Measurements from ENCODE around the gene LCE1F. TPM values are rescaled to one million over a fixed set of nuclear protein-coding genes. Genes with fewer than 3 reads are reported as not detected.

The LCE1F gene
- total RNA-seq, 1 donor, result not detected

DNA sequence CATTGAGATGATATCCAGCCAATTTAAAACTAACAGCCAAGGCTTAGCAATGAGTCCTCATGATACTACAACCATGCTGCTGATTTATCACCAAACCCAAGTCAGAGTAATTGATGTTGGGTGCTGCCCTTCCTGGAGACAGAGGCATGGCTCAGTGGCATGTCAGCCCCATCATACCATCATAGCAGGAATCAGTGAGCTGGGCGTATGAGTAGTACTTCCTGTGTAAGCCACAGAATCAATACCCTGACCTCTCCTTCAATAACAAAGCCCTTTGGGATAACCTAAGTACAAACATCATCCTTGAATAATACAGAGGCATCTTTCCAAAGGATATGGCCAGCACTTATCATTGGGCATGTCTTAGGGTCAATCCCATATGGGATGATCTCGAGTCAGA, 8.2 kb downstream of the LCE1F start:
- H3K4me1 ChIP-seq (ENCODE audit: insufficient read depth, low read length), result no peaks in the 10 kb centered on the region
- no peak overlapping the region for H3K27ac ChIP-seq (ENCODE audit: low read depth, low read length)
- H2AFZ ChIP-seq (ENCODE audit: low read length), result no peak overlapping the region
- DNase-seq (ENCODE audit: insufficient read length, low spot score, missing footprints), result no peak
- no peaks in the 10 kb centered on the region for H3K36me3 ChIP-seq (ENCODE audit: insufficient read depth, low read length)
- H3K4me3 ChIP-seq (ENCODE audit: insufficient read depth, low read length), result no peak overlapping the region
- TF ChIP-seq, protein P1, sequence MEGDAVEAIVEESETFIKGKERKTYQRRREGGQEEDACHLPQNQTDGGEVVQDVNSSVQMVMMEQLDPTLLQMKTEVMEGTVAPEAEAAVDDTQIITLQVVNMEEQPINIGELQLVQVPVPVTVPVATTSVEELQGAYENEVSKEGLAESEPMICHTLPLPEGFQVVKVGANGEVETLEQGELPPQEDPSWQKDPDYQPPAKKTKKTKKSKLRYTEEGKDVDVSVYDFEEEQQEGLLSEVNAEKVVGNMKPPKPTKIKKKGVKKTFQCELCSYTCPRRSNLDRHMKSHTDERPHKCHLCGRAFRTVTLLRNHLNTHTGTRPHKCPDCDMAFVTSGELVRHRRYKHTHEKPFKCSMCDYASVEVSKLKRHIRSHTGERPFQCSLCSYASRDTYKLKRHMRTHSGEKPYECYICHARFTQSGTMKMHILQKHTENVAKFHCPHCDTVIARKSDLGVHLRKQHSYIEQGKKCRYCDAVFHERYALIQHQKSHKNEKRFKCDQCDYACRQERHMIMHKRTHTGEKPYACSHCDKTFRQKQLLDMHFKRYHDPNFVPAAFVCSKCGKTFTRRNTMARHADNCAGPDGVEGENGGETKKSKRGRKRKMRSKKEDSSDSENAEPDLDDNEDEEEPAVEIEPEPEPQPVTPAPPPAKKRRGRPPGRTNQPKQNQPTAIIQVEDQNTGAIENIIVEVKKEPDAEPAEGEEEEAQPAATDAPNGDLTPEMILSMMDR (IDR thresholded peaks at IDR 0.05; ENCODE audit: extremely low read depth, low read depth, low read length), result no peak
- no peaks in the 10 kb centered on the region for H4K20me1 ChIP-seq (ENCODE audit: insufficient read depth, low read length)
- H3K9me3 ChIP-seq (ENCODE audit: low read depth, low read length), result no peaks in the 10 kb centered on the region
- H3K79me2 ChIP-seq (ENCODE audit: insufficient read depth, low read length), result no peaks in the 10 kb centered on the region
- no peaks in the 10 kb centered on the region for H3K27me3 ChIP-seq (ENCODE audit: insufficient read depth, low read length)
- H3K4me2 ChIP-seq (ENCODE audit: insufficient read depth, low read length), result no peak overlapping the region

DNA sequence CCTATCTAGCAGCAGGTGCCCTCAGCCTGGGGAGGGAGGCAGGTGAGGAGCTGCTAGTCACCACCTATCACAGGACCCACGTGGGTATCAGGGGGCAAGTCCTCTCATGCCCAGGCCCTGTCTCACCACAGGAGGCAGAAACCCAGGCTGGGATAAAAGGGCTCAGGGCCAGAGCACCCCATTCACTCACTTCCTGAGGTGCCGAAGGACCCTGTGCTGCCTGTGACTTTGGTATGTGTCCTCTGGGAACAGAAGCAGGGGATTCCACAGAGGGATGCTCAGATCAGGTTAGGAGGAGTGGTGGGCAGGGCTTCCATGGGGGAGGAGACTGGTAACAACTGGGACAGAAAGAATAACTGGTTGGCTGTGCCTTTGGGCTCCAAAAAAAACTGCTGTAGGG, 11.1 kb downstream of the LCE1F start, which contains the start of gene LCE1E:
TSS of gene LCE1E (plus strand) at position 181 of the 400 bp plus-strand sequence. CDS start 1,043 bp downstream, outside the sequence.
- Histone ChIP-seq H3K4me2 (ENCODE audit: insufficient read depth, low read length) (no peak within 1 kb of the TSS), H3K27me3 (ENCODE audit: insufficient read depth, low read length) (no peaks in the 10 kb centered on the region), H2AFZ (ENCODE audit: low read length) (no peak within 1 kb of the TSS), H3K9me3 (ENCODE audit: low read depth, low read length) (no peaks in the 10 kb centered on the region), H4K20me1 (ENCODE audit: insufficient read depth, low read length) (no peaks in the 10 kb centered on the region), H3K4me3 (ENCODE audit: insufficient read depth, low read length) (no peak within 1 kb of the TSS), H3K36me3 (ENCODE audit: insufficient read depth, low read length) (no peaks in the 10 kb centered on the region), H3K79me2 (ENCODE audit: insufficient read depth, low read length) (no peaks in the 10 kb centered on the region), H3K27ac (ENCODE audit: low read depth, low read length) (no peak within 1 kb of the TSS), H3K4me1 (ENCODE audit: insufficient read depth, low read length) (no peaks in the 10 kb centered on the region)
- DNase-seq (ENCODE audit: insufficient read length, low spot score, missing footprints), result no peak
- TF ChIP-seq, protein P1 (IDR thresholded peaks at IDR 0.05; ENCODE audit: extremely low read depth, low read depth, low read length), result no peak

DNA sequence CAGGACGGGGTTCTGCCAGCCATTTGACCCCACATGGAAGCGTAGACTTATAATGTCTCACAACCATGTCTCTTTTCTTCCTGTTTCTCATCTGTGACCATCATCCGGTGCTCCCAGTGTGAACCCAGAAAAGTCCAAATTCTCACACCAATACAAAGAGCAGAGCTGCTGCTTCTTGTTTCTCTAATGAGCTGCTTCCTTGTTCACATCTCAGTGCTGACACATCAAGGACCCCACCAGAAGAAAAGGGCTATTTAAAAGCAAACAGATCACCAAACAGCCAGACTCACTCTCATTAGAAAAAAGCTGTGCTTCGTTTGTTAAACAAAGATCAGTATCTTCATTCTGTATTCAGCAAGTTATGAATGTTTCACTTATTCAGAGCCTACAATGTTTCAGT, 20.7 kb downstream of the LCE1F start:
- H3K4me2 ChIP-seq (ENCODE audit: insufficient read depth, low read length), result no peak overlapping the region
- H2AFZ ChIP-seq (ENCODE audit: low read length), result no peak overlapping the region

DNA sequence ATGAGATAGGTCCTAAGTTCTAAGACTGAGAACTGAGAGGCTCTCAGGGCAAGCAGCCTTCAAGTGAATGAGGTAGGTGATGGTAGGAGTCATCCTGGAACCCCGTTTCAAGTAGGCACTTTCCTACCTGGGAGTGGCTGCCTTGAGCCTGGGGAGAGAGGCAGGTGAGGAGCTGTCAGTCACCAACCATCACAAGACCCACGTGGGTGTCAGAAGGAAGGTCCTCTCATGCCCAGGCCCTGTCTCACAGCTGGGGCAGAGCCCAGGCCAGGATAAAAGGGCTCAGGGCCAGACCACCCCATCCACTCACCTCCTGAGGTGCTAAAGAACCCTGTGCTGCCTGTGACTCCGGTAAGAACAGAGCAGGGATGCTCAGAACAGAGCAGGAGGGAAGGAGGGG, 21.5 kb downstream of the LCE1F start, which contains the start of gene LCE1D:
TSS of gene LCE1D (plus strand) at position 301 of the 400 bp plus-strand sequence. CDS start 1,074 bp downstream, outside the sequence.
- no peaks in the 10 kb centered on the region for H4K20me1 ChIP-seq (ENCODE audit: insufficient read depth, low read length)
- no peaks in the 10 kb centered on the region for H3K36me3 ChIP-seq (ENCODE audit: insufficient read depth, low read length)
- no peak within 1 kb of the TSS for H3K27ac ChIP-seq (ENCODE audit: low read depth, low read length)
- no peaks in the 10 kb centered on the region for H3K4me1 ChIP-seq (ENCODE audit: insufficient read depth, low read length)
- no peaks in the 10 kb centered on the region for H3K9me3 ChIP-seq (ENCODE audit: low read depth, low read length)
- no peaks in the 10 kb centered on the region for H3K79me2 ChIP-seq (ENCODE audit: insufficient read depth, low read length)
- H3K4me3 ChIP-seq (ENCODE audit: insufficient read depth, low read length), result no peak within 1 kb of the TSS
- H3K4me2 ChIP-seq (ENCODE audit: insufficient read depth, low read length), result no peak within 1 kb of the TSS
- TF ChIP-seq, protein P1 (IDR thresholded peaks at IDR 0.05; ENCODE audit: extremely low read depth, low read depth, low read length), result no peak
- DNase-seq (ENCODE audit: insufficient read length, low spot score, missing footprints), result no peak
- H3K27me3 ChIP-seq (ENCODE audit: insufficient read depth, low read length), result no peaks in the 10 kb centered on the region
- H2AFZ ChIP-seq (ENCODE audit: low read length), result no peak within 1 kb of the TSS

More for the DNA sequence above, 20.7 kb downstream of the LCE1F start:
- Histone ChIP-seq H3K4me1 (ENCODE audit: insufficient read depth, low read length) (no peaks in the 10 kb centered on the region), H3K27me3 (ENCODE audit: insufficient read depth, low read length) (no peaks in the 10 kb centered on the region), H3K79me2 (ENCODE audit: insufficient read depth, low read length) (no peaks in the 10 kb centered on the region), H3K9me3 (ENCODE audit: low read depth, low read length) (no peaks in the 10 kb centered on the region), H4K20me1 (ENCODE audit: insufficient read depth, low read length) (no peaks in the 10 kb centered on the region), H3K27ac (ENCODE audit: low read depth, low read length) (no peak overlapping the region), H3K36me3 (ENCODE audit: insufficient read depth, low read length) (no peaks in the 10 kb centered on the region), H3K4me3 (ENCODE audit: insufficient read depth, low read length) (no peak overlapping the region)
- TF ChIP-seq, protein P1 (IDR thresholded peaks at IDR 0.05; ENCODE audit: extremely low read depth, low read depth, low read length), result no peak
- DNase-seq (ENCODE audit: insufficient read length, low spot score, missing footprints), result no peak
